Subcutaneous adipose tissue (tissue), 4 donors: Measurements from ENCODE around the gene PHRF1. TPM values are rescaled to one million over a fixed set of nuclear protein-coding genes. Genes with fewer than 3 reads are reported as not detected.

Source experiments
- total RNA-seq, 4 donors: library from RNA; depleted of rRNA; stranded (reverse); fragments of >200 nt; gene quantifications; one replicate each; pipeline ENCODE4 v1.1.0, GENCODE V29; 2016
- TF ChIP-seq, protein P1 (sequence below): fragments of 450-650 bp; IDR thresholded peaks from one replicate; pipeline ENCODE4 v1.5.1; 2016; ENCODE audit warnings: low read depth, mild to moderate bottlenecking, control low read depth, antibody characterized with exemption, moderate library complexity

PHRF1 gene
- total RNA-seq, 4 donors from 2014 or later, result 9.0 to 28.4 (median 12.6) TPM

DNA sequence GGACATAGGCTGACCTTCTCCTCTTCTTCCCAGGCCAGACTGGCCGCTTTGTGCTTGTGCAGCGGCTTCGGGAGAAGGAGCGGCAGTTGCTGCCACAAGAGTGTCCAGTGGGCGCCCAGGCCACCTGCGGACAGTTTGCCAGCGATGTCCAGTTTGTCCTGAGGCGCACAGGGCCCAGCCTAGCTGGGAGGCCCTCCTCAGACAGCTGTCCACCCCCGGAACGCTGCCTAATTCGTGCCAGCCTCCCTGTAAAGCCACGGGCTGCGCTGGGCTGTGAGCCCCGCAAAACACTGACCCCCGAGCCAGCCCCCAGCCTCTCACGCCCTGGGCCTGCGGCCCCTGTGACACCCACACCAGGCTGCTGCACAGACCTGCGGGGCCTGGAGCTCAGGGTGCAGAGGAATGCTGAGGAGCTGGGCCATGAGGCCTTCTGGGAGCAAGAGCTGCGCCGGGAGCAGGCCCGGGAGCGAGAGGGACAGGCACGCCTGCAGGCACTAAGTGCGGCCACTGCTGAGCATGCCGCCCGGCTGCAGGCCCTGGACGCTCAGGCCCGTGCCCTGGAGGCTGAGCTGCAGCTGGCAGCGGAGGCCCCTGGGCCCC lies 14.1 kb upstream of the PHRF1 start:
- TF ChIP-seq, protein P1, sequence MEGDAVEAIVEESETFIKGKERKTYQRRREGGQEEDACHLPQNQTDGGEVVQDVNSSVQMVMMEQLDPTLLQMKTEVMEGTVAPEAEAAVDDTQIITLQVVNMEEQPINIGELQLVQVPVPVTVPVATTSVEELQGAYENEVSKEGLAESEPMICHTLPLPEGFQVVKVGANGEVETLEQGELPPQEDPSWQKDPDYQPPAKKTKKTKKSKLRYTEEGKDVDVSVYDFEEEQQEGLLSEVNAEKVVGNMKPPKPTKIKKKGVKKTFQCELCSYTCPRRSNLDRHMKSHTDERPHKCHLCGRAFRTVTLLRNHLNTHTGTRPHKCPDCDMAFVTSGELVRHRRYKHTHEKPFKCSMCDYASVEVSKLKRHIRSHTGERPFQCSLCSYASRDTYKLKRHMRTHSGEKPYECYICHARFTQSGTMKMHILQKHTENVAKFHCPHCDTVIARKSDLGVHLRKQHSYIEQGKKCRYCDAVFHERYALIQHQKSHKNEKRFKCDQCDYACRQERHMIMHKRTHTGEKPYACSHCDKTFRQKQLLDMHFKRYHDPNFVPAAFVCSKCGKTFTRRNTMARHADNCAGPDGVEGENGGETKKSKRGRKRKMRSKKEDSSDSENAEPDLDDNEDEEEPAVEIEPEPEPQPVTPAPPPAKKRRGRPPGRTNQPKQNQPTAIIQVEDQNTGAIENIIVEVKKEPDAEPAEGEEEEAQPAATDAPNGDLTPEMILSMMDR, result no peak

DNA sequence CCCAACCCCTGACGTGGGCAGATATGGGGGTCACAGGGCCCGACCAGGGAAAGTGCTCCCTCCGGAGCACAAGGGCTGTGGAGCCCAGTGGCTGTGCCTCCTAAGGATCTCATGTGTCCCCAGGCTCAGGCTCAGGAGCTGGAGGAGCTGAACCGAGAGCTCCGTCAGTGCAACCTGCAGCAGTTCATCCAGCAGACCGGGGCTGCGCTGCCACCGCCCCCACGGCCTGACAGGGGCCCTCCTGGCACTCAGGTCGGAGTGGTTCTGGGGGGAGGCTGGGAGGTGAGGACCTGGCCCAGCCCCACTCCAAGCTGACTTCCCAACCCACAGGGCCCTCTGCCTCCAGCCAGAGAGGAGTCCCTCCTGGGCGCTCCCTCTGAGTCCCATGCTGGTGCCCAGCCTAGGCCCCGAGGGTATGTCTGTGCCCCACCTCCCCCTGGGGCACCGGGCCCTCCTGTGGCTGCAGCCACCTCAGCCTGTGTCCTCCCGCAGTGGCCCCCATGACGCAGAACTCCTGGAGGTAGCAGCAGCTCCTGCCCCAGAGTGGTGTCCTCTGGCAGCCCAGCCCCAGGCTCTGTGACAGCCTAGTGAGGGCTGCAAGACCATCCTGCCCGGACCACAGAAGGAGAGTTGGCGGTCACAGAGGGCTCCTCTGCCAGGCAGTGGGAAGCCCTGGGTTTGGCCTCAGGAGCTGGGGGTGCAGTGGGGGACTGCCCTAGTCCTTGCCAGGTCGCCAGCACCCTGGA lies 13.0 kb upstream of the PHRF1 start:
- TF ChIP-seq, protein P1, result no peak

DNA sequence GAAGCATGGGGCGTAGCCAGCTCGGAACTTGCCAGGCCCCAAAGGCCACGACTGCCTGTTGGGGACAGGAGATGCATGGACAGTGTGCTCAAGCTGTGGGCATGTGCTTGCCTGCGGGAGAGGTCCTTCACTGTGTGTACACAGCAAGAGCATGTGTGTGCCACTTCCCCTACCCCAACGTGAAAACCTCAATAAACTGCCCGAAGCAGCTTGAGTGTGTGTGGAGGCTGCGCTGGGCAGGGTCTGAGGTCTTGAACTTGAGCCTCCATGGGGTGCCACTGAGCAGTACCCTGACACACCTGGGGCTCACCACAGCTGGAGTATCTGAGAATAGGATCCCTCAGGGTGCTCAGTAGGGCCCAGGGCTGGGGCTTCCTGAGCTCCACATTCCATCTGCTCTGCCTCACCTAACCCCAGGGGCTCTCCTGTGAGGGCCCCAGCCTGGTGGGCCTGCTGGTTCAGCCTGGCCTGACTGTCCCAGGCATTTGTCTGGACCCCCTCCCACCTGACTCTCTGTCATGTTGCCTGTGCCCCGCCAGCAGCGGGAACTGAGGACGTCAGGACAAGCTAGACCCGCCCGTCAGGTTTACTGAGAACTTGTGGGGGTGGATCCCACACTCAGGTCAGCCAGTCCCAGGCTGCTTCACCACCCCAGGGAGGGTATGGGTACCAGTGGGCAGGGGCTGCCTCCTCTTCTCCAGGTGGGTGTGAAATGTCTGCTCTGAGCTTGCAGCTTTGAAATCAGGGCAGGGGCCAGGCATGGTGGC lies 12.3 kb upstream of the PHRF1 start:
- TF ChIP-seq, protein P1, result no peak

DNA sequence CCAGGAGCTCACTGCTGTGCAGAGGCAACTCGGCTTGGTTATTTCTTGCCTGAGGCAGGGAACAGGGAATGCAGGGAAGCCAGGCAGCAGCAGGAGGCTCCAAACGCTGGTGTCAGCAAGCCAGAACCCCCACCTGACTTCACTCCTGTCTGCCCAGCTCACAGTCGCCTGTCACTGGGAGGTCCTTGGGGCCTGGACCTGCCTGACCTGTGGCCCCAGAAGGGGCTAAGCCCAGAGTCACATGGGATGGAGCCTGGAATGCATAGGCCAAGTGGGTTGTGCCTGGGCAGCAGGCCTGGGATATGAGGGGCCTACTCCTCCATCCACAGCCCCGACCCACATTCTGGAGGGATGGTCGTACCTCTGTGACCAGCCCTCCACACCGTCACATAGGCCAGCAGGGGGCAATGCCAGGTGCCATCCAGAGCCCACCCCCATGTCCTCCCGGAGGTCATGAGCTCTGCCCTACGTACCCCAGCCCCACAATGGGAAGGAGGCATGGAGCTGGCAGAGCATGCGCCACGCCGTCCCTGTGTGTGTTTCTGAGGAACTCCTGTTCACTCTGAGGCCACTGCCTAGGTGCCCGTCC lies 10.3 kb upstream of the PHRF1 start:
- TF ChIP-seq, protein P1, result no peak

DNA sequence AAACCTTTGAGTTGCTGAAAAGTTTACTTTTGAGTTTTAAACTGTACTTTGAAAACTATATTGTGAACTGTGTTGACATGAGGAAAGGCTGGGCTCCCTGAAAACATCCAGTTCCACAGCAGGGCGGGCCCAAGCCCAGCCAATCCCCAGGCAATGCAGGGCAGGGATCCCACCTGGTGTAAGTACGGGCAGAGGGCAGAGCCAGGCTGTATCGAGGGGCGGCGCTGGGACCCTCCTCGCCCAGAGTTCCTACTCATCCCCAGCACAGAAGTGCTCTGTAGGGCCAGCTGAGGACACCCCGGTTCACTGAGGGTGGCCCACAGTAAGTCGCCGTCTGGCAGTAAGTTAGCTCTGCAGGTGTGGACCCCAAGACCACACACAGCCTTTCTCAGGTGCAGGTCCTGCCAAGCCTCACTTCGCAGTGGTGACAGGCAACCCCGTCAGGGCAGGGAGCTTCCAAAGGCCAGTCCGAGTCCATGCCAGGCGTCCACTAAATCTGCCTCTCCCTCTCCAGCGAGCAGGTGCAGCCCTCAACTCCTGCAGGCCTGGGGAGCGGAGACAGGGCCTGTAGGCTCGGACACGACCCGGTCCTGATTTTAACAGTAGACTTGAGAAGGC lies 9.2 kb upstream of the PHRF1 start:
- TF ChIP-seq, protein P1, result no peak

DNA sequence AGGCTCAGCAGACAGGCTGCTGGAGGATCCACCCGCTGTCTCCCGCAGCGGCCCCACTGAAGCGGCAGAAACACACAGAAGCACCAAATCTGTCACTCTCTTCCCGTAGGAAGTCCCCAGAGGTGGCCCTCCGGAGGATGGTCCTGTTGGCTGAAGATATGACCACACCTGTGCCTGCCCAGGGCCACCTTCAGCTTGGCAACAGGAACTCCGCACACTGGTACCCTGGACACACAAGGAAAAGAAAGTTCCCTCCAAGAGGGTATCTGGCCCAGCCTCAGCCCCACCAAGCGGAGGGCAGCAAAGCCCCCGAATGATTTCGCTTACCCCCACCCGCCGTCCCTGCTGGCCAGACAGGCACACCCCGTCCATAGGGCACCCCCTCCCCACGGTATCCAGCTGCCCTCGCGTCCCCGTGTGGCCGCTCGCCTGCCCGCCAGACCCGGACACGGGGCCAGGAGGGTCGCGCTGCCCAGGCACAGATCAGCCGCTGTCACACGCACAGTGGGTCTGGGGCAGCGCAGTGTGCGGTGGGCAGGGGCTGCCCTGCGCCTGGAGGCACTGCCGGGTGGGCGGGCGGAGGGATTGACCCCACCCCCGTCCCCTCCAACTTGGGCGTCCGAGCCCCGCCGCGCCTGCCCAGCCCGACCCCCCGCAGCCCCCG lies 8.5 kb upstream of the PHRF1 start:
- TF ChIP-seq, protein P1, result no peak
